Measurements from ENCODE around the gene CYP26B1. TPM values are rescaled to one million over a fixed set of nuclear protein-coding genes. Genes with fewer than 3 reads are reported as not detected.

CYP26B1 gene
- total and polyA plus RNA-seq, 10 donors = 0.87 to 11.4 (median 5.1) TPM

DNA sequence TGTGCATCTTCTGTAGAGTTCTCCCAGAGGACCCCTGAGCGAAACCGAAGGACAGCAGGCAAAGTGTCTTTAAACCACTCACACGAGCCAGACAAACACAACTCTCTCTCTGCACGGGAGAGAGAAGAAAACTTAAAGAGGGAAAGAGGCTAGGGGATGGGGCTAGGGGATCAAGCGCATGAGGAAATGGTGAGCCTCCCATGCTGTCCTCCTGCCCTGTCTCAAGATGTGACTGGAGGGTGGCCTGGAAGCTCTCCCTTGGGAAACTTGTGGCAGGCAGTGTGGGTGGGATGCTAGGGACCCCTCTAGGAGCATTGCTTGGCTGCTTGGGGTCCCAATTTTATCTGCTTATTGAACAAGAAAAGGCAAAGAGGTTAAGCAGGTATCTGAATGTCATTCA, 44.5 kb downstream of the CYP26B1 start:
- no peaks in the 10 kb centered on the region for H3K9me3 ChIP-seq
- intact Hi-C loops (cut with DNase I; ENCODE audit: low total_unique reads) = no loop called here
- no peak overlapping the region for H3K4me3 ChIP-seq
- no peak for DNase-seq
- H3K4me1 ChIP-seq = no peaks in the 10 kb centered on the region
- no peaks in the 10 kb centered on the region for H3K27me3 ChIP-seq (replicated peaks in 1 of 7)
- TF ChIP-seq, protein P1, sequence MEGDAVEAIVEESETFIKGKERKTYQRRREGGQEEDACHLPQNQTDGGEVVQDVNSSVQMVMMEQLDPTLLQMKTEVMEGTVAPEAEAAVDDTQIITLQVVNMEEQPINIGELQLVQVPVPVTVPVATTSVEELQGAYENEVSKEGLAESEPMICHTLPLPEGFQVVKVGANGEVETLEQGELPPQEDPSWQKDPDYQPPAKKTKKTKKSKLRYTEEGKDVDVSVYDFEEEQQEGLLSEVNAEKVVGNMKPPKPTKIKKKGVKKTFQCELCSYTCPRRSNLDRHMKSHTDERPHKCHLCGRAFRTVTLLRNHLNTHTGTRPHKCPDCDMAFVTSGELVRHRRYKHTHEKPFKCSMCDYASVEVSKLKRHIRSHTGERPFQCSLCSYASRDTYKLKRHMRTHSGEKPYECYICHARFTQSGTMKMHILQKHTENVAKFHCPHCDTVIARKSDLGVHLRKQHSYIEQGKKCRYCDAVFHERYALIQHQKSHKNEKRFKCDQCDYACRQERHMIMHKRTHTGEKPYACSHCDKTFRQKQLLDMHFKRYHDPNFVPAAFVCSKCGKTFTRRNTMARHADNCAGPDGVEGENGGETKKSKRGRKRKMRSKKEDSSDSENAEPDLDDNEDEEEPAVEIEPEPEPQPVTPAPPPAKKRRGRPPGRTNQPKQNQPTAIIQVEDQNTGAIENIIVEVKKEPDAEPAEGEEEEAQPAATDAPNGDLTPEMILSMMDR (IDR thresholded peaks at IDR 0.05 in 8 of 11, conservative IDR thresholded peaks at IDR 0.05 in 3 of 11) = no peak
- no peak for TF ChIP-seq POLR2AphosphoS5 (IDR thresholded peaks at IDR 0.05)
- TF ChIP-seq POLR2A (IDR thresholded peaks at IDR 0.05) = no peak
- H3K27ac ChIP-seq = no peak overlapping the region
- H3K36me3 ChIP-seq = no peaks in the 10 kb centered on the region
- 70 to 79% (median 74%) methylated on average over 5 of the region's 5 CpGs for WGBS, 5 donors

DNA sequence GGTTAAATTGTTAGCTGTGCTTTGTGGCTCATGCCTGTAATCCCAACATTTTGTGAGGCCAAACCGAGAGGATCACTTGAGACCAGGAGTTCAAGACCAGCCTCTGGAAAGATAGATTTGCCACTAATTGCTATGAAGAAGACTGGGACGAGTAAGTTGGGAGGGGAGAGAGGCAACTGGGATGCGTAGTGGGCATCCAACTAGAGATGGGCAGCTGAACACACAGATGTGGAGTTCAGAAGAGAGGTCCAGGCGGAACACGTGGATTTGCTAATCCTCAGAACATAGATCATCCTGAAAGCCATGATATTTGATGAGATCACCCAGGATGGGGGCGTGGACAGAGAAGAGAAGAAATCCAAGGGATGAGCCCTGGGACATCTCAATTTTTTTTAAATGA, 48.7 kb downstream of the CYP26B1 start:
- intact Hi-C loops (cut with DNase I; ENCODE audit: low total_unique reads) = no loop called here
- WGBS, 5 donors = 76 to 90% (median 78%) methylated on average over 6 of the region's 6 CpGs
- Histone ChIP-seq H3K36me3 (no peaks in the 10 kb centered on the region), H3K4me3 (no peak overlapping the region), H3K9me3 (no peaks in the 10 kb centered on the region), H3K27ac (no peak overlapping the region), H3K4me1 (no peaks in the 10 kb centered on the region), H3K27me3 (replicated peaks in 1 of 7) (no peaks in the 10 kb centered on the region)
- DNase-seq = no peak
- TF ChIP-seq, protein P1 (IDR thresholded peaks at IDR 0.05 in 8 of 11, conservative IDR thresholded peaks at IDR 0.05 in 3 of 11) = no peak
- TF ChIP-seq POLR2A (IDR thresholded peaks at IDR 0.05) (no peak), POLR2AphosphoS5 (IDR thresholded peaks at IDR 0.05) (no peak)

DNA sequence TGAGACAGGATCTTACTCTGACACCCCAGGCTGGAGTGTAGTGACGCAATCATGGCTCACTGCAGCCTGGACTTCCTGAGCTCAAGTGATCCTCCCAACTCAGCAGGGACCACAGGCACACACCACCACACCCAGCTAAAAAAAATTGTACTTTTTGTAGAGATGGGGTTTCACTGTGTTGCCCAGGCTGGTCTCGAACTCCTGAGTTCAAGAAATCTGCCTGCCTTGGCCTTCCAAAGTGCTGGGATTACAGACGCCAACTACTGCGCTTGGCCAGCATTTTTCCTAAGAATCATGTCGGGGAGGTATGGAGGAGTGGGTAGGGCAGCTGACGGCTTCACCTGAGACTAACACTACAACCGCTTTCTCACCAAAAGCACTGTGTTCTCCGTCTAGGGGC, 50.4 kb downstream of the CYP26B1 start:
- TF ChIP-seq POLR2A (IDR thresholded peaks at IDR 0.05) (no peak), POLR2AphosphoS5 (IDR thresholded peaks at IDR 0.05) (no peak)
- TF ChIP-seq, protein P1 (IDR thresholded peaks at IDR 0.05 in 8 of 11, conservative IDR thresholded peaks at IDR 0.05 in 3 of 11) = no peak
- DNase-seq = no peak
- 85 to 94% (median 92%) methylated on average over 8 of the region's 8 CpGs for WGBS, 5 donors
- Histone ChIP-seq H3K36me3 (no peaks in the 10 kb centered on the region), H3K4me1 (no peaks in the 10 kb centered on the region), H3K27ac (no peak overlapping the region), H3K4me3 (no peak overlapping the region), H3K27me3 (replicated peaks in 1 of 7) (no peaks in the 10 kb centered on the region), H3K9me3 (no peaks in the 10 kb centered on the region)
- intact Hi-C loops (cut with DNase I; ENCODE audit: low total_unique reads) = no loop called here

DNA sequence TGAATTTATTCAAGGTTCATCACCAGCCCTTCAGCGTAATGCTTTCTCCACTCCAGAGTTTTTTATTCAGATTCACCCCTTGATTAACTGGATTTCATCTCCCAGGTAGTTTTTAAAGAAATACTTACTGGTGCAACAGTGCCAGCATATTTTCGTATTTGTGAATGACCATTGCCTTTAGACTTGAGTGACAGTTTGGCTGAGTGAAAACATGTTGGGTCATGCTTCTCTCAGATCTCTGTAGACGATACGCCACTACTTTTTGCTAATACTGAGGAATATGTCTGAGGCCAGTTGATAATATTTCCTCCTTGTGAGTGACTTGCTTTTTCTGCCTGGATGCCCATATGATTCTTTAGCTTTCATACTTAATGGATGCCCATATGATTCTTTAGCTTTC, 51.5 kb downstream of the CYP26B1 start:
- DNase-seq = no peak
- H3K36me3 ChIP-seq = no peaks in the 10 kb centered on the region
- intact Hi-C loops (cut with DNase I; ENCODE audit: low total_unique reads) = no loop called here
- TF ChIP-seq POLR2A (IDR thresholded peaks at IDR 0.05) (no peak), POLR2AphosphoS5 (IDR thresholded peaks at IDR 0.05) (no peak)
- TF ChIP-seq, protein P1 (IDR thresholded peaks at IDR 0.05 in 8 of 11, conservative IDR thresholded peaks at IDR 0.05 in 3 of 11) = no peak
- H3K27ac ChIP-seq = no peak overlapping the region
- H3K4me1 ChIP-seq = no peaks in the 10 kb centered on the region
- no peak overlapping the region for H3K4me3 ChIP-seq
- peaks cover 0 to under 1% (median 0%) of the 10 kb centered on the region in 7 donors for H3K27me3 ChIP-seq (replicated peaks in 1 of 7)
- H3K9me3 ChIP-seq = no peaks in the 10 kb centered on the region
- WGBS, 5 donors = 83 to 89% (median 85%) methylated on average over 4 of the region's 4 CpGs

Measured in spleen (tissue), 11 donors.